ENCODE measurements around the gene PER1. TPM values are rescaled to one million over a fixed set of nuclear protein-coding genes. Genes with fewer than 3 reads are reported as not detected.

The PER1 gene
- total RNA-seq, 1 experiment from 2014 or later: 36.5 TPM

- Histone ChIP-seq H3K56ac (ENCODE audit: insufficient read length, low read depth, low read length) (no peak overlapping the region), H3T11ph (ENCODE audit: low read length) (no peak overlapping the region), H2BK15ac (ENCODE audit: low read depth, low read length) (0 out of 2 replicates have a peak overlapping the region, but pooled peaks have one; percentile 9), H3K27me3 (ENCODE audit: insufficient read depth, low read length) (no peaks in the 10 kb centered on the region), H2BK12ac (ENCODE audit: insufficient read length, low read depth, low read length) (peak overlapping the region; percentile 36), H3K4me1 (ENCODE audit: insufficient read depth, low read length) (peaks cover 5% of the 10 kb centered on the region), H3K4me2 (ENCODE audit: insufficient read depth, insufficient read length, low read length) (peak overlapping the region; percentile 59), H3K23ac (ENCODE audit: insufficient read length, low read depth, low read length) (no peak overlapping the region), H3K79me2 (ENCODE audit: insufficient read depth, low read length) (no peaks in the 10 kb centered on the region), H4K91ac (ENCODE audit: insufficient read length, low read depth, low read length) (no peak overlapping the region), H3K23me2 (ENCODE audit: insufficient read length, low read depth, low read length, poor library complexity, severe bottlenecking) (peaks cover 21% of the 10 kb centered on the region), H4K20me1 (ENCODE audit: control insufficient read depth, insufficient read depth, insufficient read length) (no peaks in the 10 kb centered on the region), H3K18ac (ENCODE audit: insufficient read length, low read depth, low read length) (peak overlapping the region; percentile 71), H2BK120ac (ENCODE audit: low read depth, low read length, poor library complexity, severe bottlenecking) (no peak overlapping the region), H3K9me3 (ENCODE audit: control insufficient read depth, low read depth, low read length) (no peaks in the 10 kb centered on the region), H2AFZ (ENCODE audit: low read length) (no peak overlapping the region), H3K14ac (ENCODE audit: insufficient read depth, low read length) (peak overlapping the region; percentile 41), H3K27ac (ENCODE audit: insufficient read length, low read depth, low read length) (no peak overlapping the region), H3K9ac (ENCODE audit: extremely low read depth, insufficient read length, low read length) (peak overlapping the region; percentile 63), H4K5ac (ENCODE audit: insufficient read length, low read depth, low read length) (no peak overlapping the region), H3K4ac (ENCODE audit: low read depth, low read length) (no peak overlapping the region; the same call in 1 of the 2 replicates), H3K79me1 (ENCODE audit: insufficient read depth, low read depth, low read length, poor library complexity, severe bottlenecking) (peaks cover under 1% of the 10 kb centered on the region), H2BK20ac (ENCODE audit: low read depth, low read length, poor library complexity, severe bottlenecking) (no peak overlapping the region), H2AK5ac (ENCODE audit: insufficient read length, low read length) (no peak overlapping the region), H4K8ac (replicated peaks; ENCODE audit: insufficient read length, low read depth, low read length) (no peak overlapping the region), H2BK5ac (ENCODE audit: insufficient read length, low read length) (no peak overlapping the region)
- TF ChIP-seq, protein P1, sequence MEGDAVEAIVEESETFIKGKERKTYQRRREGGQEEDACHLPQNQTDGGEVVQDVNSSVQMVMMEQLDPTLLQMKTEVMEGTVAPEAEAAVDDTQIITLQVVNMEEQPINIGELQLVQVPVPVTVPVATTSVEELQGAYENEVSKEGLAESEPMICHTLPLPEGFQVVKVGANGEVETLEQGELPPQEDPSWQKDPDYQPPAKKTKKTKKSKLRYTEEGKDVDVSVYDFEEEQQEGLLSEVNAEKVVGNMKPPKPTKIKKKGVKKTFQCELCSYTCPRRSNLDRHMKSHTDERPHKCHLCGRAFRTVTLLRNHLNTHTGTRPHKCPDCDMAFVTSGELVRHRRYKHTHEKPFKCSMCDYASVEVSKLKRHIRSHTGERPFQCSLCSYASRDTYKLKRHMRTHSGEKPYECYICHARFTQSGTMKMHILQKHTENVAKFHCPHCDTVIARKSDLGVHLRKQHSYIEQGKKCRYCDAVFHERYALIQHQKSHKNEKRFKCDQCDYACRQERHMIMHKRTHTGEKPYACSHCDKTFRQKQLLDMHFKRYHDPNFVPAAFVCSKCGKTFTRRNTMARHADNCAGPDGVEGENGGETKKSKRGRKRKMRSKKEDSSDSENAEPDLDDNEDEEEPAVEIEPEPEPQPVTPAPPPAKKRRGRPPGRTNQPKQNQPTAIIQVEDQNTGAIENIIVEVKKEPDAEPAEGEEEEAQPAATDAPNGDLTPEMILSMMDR (conservative IDR thresholded peaks at IDR 0.05): no peak
- DNase-seq: no peak
- H3K9me3 Mint-ChIP-seq: no peaks in the 10 kb centered on the region
- WGBS (ENCODE audit: extremely low coverage, insufficient read length, low lambda C conversion rate): no CpG with 5 or more reads among the region's 14 CpGs
- H3K27ac Mint-ChIP-seq: no peak overlapping the region; a peak in 3 of 7 replicates
- no peak overlapping the region; a peak in 1 of 5 replicates for H3K4me3 Mint-ChIP-seq
- peaks cover 3% of the 10 kb centered on the region for H3K27me3 Mint-ChIP-seq (ENCODE audit: low read depth)
- peaks cover 25 to 29% of the 10 kb centered on the region in 2 experiments for H3K4me1 Mint-ChIP-seq
- H3K36me3 Mint-ChIP-seq (ENCODE audit: insufficient read depth in 1 of 3, low read depth in 3 of 3): peaks cover 0 to 12% (median 8%) of the 10 kb centered on the region in 3 experiments; a peak in 6 of 7 replicates
Observed at GRCh38 chr17:8155231-8155995, 3.2 kb upstream of the PER1 start.
